ENCODE measurements around the gene TLN1.

TLN1 gene

GRCh38 chr9:35746583-35746982 is 14.6 kb upstream of the TLN1 start:
- DNase-seq (ENCODE audit: low spot score): no peak

GRCh38 chr9:35745569-35745968 is 13.6 kb upstream of the TLN1 start:
- no peaks in the 10 kb centered on the region for H3K27me3 ChIP-seq (ENCODE audit: control insufficient read depth in 3 of 3, insufficient read depth in 3 of 3, low read depth in 1 of 3, low read length in 3 of 3)
- H3K9me3 ChIP-seq (replicated peaks in 1 of 2; ENCODE audit: control insufficient read depth in 2 of 2, insufficient read depth in 1 of 2, low read depth in 1 of 2, low read length in 2 of 2): no peaks in the 10 kb centered on the region
- H2BK15ac ChIP-seq (ENCODE audit: low read length): no peak overlapping the region
- no peak overlapping the region for H2BK120ac ChIP-seq (ENCODE audit: low read depth, low read length)
- no peak overlapping the region for H3K4ac ChIP-seq (ENCODE audit: low read length)
- H2BK12ac ChIP-seq (ENCODE audit: low read length): no peak overlapping the region
- H3K14ac ChIP-seq (ENCODE audit: low read length): no peak overlapping the region
- no peak overlapping the region for H3K18ac ChIP-seq (ENCODE audit: low read length)
- H3K9ac ChIP-seq (ENCODE audit: low read depth, low read length, poor library complexity): no peak overlapping the region
- H2AK5ac ChIP-seq (ENCODE audit: low read depth, low read length): no peak overlapping the region
- H2AFZ ChIP-seq (ENCODE audit: low read length): no peak overlapping the region
- no CpG with 5 or more reads among the region's 1 CpG for WGBS, 2 donors (ENCODE audit: extremely low coverage in 2 of 2, insufficient read length in 2 of 2, insufficient replicate concordance in 1 of 2)
- H3K4me3 ChIP-seq (ENCODE audit: low read length in 2 of 2): no peak overlapping the region
- no peak overlapping the region for H3K27ac ChIP-seq (replicated peaks; ENCODE audit: low read length)
- H3K4me2 ChIP-seq (ENCODE audit: insufficient read depth, low read length, poor library complexity, severe bottlenecking): no peak overlapping the region
- H3K4me1 ChIP-seq (ENCODE audit: control insufficient read depth in 2 of 2, insufficient read depth in 1 of 2, low read depth in 1 of 2, low read length in 2 of 2): peaks cover 19 to 23% of the 10 kb centered on the region in 2 donors
- no peak overlapping the region for H3K23ac ChIP-seq (ENCODE audit: low read depth, low read length, poor library complexity)
- no peak overlapping the region for H4K8ac ChIP-seq (ENCODE audit: low read depth, low read length)
- H3K36me3 ChIP-seq (replicated peaks in 1 of 2; ENCODE audit: control insufficient read depth in 2 of 2, insufficient read depth in 2 of 2, low read length in 2 of 2): peaks cover 32 to 69% of the 10 kb centered on the region in 2 donors
- H3K79me1 ChIP-seq (ENCODE audit: low read depth, low read length): peaks cover 5% of the 10 kb centered on the region
- no peak overlapping the region for H4K91ac ChIP-seq (ENCODE audit: low read depth, low read length, poor library complexity)
- DNase-seq (ENCODE audit: low spot score): no peak
- H2BK5ac ChIP-seq (ENCODE audit: low read length): no peak overlapping the region

More at GRCh38 chr9:35746583-35746982, 14.6 kb upstream of the TLN1 start:
- no peak overlapping the region for H3K4ac ChIP-seq (ENCODE audit: low read length)
- H3K4me2 ChIP-seq (ENCODE audit: insufficient read depth, low read length, poor library complexity, severe bottlenecking): peak overlapping the region; percentile 26
- no peak overlapping the region for H3K9ac ChIP-seq (ENCODE audit: low read depth, low read length, poor library complexity)
- peaks cover 35 to 70% of the 10 kb centered on the region in 2 donors for H3K36me3 ChIP-seq (replicated peaks in 1 of 2; ENCODE audit: control insufficient read depth in 2 of 2, insufficient read depth in 2 of 2, low read length in 2 of 2)
- no peak overlapping the region for H2BK5ac ChIP-seq (ENCODE audit: low read length)
- no peaks in the 10 kb centered on the region for H3K27me3 ChIP-seq (ENCODE audit: control insufficient read depth in 3 of 3, insufficient read depth in 3 of 3, low read depth in 1 of 3, low read length in 3 of 3)
- H2BK15ac ChIP-seq (ENCODE audit: low read length): no peak overlapping the region
- H3K9me3 ChIP-seq (replicated peaks in 1 of 2; ENCODE audit: control insufficient read depth in 2 of 2, insufficient read depth in 1 of 2, low read depth in 1 of 2, low read length in 2 of 2): no peaks in the 10 kb centered on the region
- no CpG with 5 or more reads among the region's 3 CpGs for WGBS, 2 donors (ENCODE audit: extremely low coverage in 2 of 2, insufficient read length in 2 of 2, insufficient replicate concordance in 1 of 2)
- no peak overlapping the region for H4K8ac ChIP-seq (ENCODE audit: low read depth, low read length)
- H2BK120ac ChIP-seq (ENCODE audit: low read depth, low read length): no peak overlapping the region
- no peak overlapping the region for H2AK5ac ChIP-seq (ENCODE audit: low read depth, low read length)
- peak overlapping the region in 1 of 2 donors; percentile 96 for H3K4me3 ChIP-seq (ENCODE audit: low read length in 2 of 2)
- no peak overlapping the region for H4K91ac ChIP-seq (ENCODE audit: low read depth, low read length, poor library complexity)
- peaks cover 19 to 23% of the 10 kb centered on the region in 2 donors for H3K4me1 ChIP-seq (ENCODE audit: control insufficient read depth in 2 of 2, insufficient read depth in 1 of 2, low read depth in 1 of 2, low read length in 2 of 2)
- peaks cover 5% of the 10 kb centered on the region for H3K79me1 ChIP-seq (ENCODE audit: low read depth, low read length)
- no peak overlapping the region for H3K14ac ChIP-seq (ENCODE audit: low read length)
- no peak overlapping the region for H3K23ac ChIP-seq (ENCODE audit: low read depth, low read length, poor library complexity)
- H3K27ac ChIP-seq (replicated peaks; ENCODE audit: low read length): no peak overlapping the region
- H2BK12ac ChIP-seq (ENCODE audit: low read length): no peak overlapping the region
- no peak overlapping the region for H2AFZ ChIP-seq (ENCODE audit: low read length)
- H3K18ac ChIP-seq (ENCODE audit: low read length): no peak overlapping the region

- Histone ChIP-seq H4K8ac (ENCODE audit: low read depth, low read length) (no peak overlapping the region), H3K4me1 (ENCODE audit: control insufficient read depth in 2 of 2, insufficient read depth in 1 of 2, low read depth in 1 of 2, low read length in 2 of 2) (peaks cover 13 to 17% of the 10 kb centered on the region in 2 donors), H3K4ac (ENCODE audit: low read length) (no peak overlapping the region), H2AFZ (ENCODE audit: low read length) (no peak overlapping the region), H3K4me2 (ENCODE audit: insufficient read depth, low read length, poor library complexity, severe bottlenecking) (no peak overlapping the region), H2AK5ac (ENCODE audit: low read depth, low read length) (no peak overlapping the region), H3K9ac (ENCODE audit: low read depth, low read length, poor library complexity) (no peak overlapping the region), H2BK5ac (ENCODE audit: low read length) (no peak overlapping the region), H3K79me1 (ENCODE audit: low read depth, low read length) (no peaks in the 10 kb centered on the region), H3K9me3 (replicated peaks in 1 of 2; ENCODE audit: control insufficient read depth in 2 of 2, insufficient read depth in 1 of 2, low read depth in 1 of 2, low read length in 2 of 2) (no peaks in the 10 kb centered on the region), H4K91ac (ENCODE audit: low read depth, low read length, poor library complexity) (no peak overlapping the region), H3K23ac (ENCODE audit: low read depth, low read length, poor library complexity) (no peak overlapping the region), H3K18ac (ENCODE audit: low read length) (no peak overlapping the region), H3K27me3 (ENCODE audit: control insufficient read depth in 3 of 3, insufficient read depth in 3 of 3, low read depth in 1 of 3, low read length in 3 of 3) (no peaks in the 10 kb centered on the region), H3K36me3 (replicated peaks in 1 of 2; ENCODE audit: control insufficient read depth in 2 of 2, insufficient read depth in 2 of 2, low read length in 2 of 2) (peaks cover 48 to 82% of the 10 kb centered on the region in 2 donors), H2BK15ac (ENCODE audit: low read length) (no peak overlapping the region), H3K14ac (ENCODE audit: low read length) (no peak overlapping the region), H3K4me3 (ENCODE audit: low read length in 2 of 2) (no peak overlapping the region), H2BK12ac (ENCODE audit: low read length) (no peak overlapping the region), H2BK120ac (ENCODE audit: low read depth, low read length) (no peak overlapping the region), H3K27ac (replicated peaks; ENCODE audit: low read length) (no peak overlapping the region)
- DNase-seq (ENCODE audit: low spot score): no peak
- no CpG with 5 or more reads among the region's 8 CpGs for WGBS, 2 donors (ENCODE audit: extremely low coverage in 2 of 2, insufficient read length in 2 of 2, insufficient replicate concordance in 1 of 2)
These were observed 12.0 kb upstream of the TLN1 start for GRCh38 chr9:35743880-35744518.

GRCh38 chr9:35743452-35743851 is 11.5 kb upstream of the TLN1 start:
- Histone ChIP-seq H2BK15ac (ENCODE audit: low read length) (no peak overlapping the region), H3K79me1 (ENCODE audit: low read depth, low read length) (no peaks in the 10 kb centered on the region), H3K18ac (ENCODE audit: low read length) (no peak overlapping the region), H2BK120ac (ENCODE audit: low read depth, low read length) (no peak overlapping the region), H2BK5ac (ENCODE audit: low read length) (no peak overlapping the region), H3K9ac (ENCODE audit: low read depth, low read length, poor library complexity) (no peak overlapping the region), H3K27ac (replicated peaks; ENCODE audit: low read length) (no peak overlapping the region), H4K8ac (ENCODE audit: low read depth, low read length) (no peak overlapping the region), H2AFZ (ENCODE audit: low read length) (no peak overlapping the region), H3K36me3 (replicated peaks in 1 of 2; ENCODE audit: control insufficient read depth in 2 of 2, insufficient read depth in 2 of 2, low read length in 2 of 2) (peaks cover 53 to 88% of the 10 kb centered on the region in 2 donors), H3K4me3 (ENCODE audit: low read length in 2 of 2) (no peak overlapping the region), H4K91ac (ENCODE audit: low read depth, low read length, poor library complexity) (no peak overlapping the region), H3K4me2 (ENCODE audit: insufficient read depth, low read length, poor library complexity, severe bottlenecking) (no peak overlapping the region), H3K9me3 (replicated peaks in 1 of 2; ENCODE audit: control insufficient read depth in 2 of 2, insufficient read depth in 1 of 2, low read depth in 1 of 2, low read length in 2 of 2) (no peaks in the 10 kb centered on the region), H3K4me1 (ENCODE audit: control insufficient read depth in 2 of 2, insufficient read depth in 1 of 2, low read depth in 1 of 2, low read length in 2 of 2) (peaks cover 13 to 17% of the 10 kb centered on the region in 2 donors), H3K14ac (ENCODE audit: low read length) (no peak overlapping the region), H2AK5ac (ENCODE audit: low read depth, low read length) (no peak overlapping the region), H3K23ac (ENCODE audit: low read depth, low read length, poor library complexity) (no peak overlapping the region), H3K4ac (ENCODE audit: low read length) (no peak overlapping the region), H2BK12ac (ENCODE audit: low read length) (no peak overlapping the region), H3K27me3 (ENCODE audit: control insufficient read depth in 3 of 3, insufficient read depth in 3 of 3, low read depth in 1 of 3, low read length in 3 of 3) (no peaks in the 10 kb centered on the region)
- DNase-seq (ENCODE audit: low spot score): no peak
- WGBS, 2 donors (ENCODE audit: extremely low coverage in 2 of 2, insufficient read length in 2 of 2, insufficient replicate concordance in 1 of 2): no CpG with 5 or more reads among the region's 2 CpGs

All from neuronal stem cell (in vitro differentiated cells).